ENCODE results near the gene RUVBL2.
"Not testable (repeated sequence)": the region's sequence is repeated elsewhere in the genome, so short reads cannot be mapped to it uniquely, and the experiment has no call there.

RUVBL2 gene

DNA sequence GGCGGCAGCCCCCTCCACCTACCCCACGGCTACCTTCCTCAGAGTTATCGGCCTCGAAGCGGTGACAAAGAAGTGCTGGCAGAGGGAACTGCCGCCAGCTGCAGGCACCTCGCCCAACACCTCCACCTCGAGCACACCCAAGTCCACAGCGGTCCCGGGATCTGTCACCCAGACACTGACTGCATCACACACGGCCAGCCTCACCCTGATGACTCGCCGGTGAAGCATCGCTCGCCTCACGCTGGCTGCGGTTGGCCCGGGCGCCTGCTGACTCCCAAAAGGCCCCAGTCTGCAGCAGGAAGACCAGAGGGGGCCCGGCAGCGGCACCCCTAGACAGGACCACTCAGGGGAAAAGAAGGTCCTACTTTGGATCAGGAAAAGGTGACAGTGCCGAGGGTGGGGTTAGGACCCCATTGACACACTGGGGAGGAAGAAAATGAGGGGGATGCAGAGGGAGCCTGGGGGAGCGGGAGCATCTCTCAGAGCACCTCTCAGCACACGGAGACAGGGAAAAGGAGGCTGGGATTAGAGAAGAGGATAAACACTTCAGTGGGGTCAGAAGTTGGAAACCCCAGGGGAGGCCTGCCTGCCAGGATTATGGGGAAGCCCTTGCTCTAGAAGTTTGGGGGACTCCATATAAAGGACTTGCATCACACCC is 56.8 kb downstream of the RUVBL2 start:
- not testable (repeated sequence) for DNase-seq

DNA sequence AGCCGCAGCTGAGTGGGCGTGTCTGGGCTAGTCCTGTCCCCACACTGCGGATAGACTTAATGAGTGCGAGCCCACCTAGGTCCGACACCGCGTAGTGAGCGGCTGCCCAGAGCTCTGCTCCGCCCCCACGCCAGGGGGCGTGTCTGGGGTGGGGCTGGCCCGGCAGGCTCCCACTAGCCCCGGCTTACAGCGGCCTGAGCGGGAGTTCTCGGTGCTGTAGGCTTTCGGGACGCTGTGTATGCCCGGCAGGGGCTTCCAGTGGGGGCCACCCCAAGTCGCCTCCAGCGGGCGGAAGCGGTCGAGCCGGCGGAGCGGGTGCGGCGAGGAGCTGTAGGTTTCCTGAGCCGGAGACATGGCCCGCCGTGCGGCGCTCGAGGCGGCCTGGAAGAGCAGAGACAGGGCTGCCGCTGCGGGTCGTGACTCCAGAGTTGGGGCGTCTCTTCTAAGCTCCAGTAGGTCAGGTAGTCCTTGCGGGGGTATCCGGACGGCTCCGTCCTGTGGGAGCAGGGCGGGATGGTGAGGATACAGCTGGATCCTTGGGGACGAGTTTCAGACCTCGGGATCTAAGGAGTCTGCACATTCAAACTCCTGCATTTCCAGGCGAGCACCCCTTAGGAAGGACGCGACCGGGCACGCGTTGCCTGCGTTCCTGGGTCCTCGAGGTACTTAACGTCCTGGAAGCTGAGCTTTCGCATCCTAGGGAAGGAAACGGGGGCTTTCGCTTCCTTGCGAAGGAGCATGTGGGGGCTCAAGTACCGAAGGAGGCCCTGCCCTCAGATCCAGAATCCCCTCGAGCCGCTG is 62.6 kb downstream of the RUVBL2 start:
- peak; percentile 12 to 26 for DNase-seq

DNA sequence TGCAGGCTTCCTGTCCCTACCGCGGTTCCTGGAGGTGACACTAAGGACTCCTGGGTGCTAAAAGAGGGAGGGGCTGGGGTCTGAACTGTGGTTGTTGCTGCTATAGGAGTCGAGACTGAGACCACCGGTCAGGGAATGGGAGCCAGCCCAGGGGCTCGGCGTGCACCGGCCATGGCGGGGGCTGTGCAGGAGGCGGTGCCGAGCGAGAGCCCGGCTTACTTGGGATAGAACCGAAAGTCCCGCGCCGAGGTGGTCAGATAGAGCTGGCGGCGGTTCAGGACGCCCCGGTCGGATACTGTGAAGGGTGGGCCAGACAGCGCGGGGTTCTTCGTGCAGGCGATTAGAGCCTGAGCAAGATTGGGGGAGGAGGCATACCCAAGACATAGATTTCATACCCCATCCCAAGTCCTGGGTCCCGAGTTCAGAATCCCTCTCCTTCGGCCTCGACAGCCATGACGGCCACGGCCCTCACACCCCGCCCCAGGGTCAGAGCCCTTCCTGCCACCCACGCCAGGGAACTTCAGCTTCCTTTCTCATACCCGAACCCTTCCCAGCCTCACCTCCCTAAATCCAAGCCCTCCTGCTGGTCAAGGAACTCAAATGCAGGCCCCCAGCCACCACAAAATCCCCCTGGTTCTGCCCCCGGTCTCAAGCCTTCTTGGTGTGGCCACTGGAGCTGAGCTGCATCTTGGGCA is 63.4 kb downstream of the RUVBL2 start:
- not testable (repeated sequence) for DNase-seq

DNA sequence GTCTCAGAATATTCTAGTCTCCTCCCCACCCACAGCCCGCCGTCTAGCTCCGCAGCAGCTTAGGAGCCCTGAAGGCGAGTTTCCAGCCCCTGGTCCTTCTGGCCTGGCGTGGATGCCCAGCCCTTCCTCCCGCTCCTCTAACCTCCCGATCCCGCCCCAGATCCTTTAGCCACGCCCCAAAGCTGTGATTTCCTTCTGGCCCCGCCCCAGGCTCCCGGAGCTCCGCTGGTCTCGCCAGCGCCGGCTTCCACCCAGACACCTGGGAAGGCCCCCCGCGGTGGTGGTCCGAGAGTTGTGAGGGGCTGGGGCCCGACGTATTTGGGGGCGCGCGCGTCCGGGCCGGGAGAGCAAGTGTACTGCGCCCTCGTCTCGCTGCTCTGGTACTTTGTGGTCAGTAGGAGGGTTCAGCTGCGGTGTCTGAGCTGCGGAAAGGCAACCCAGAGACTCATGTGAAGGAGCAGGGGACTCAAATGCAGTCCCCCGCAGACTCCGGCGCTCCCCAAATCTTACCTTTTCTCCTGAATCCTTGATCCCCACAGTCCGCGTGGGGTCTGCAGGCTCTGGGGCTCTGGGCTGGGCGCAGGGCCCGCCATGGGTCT is 64.0 kb downstream of the RUVBL2 start, which contains the start of gene CGB7:
TSS of gene CGB7 (minus strand) at position 114 of the 599 bp plus-strand sequence. CDS start 2,374 bp downstream, outside the sequence.
- no peak for DNase-seq

DNA sequence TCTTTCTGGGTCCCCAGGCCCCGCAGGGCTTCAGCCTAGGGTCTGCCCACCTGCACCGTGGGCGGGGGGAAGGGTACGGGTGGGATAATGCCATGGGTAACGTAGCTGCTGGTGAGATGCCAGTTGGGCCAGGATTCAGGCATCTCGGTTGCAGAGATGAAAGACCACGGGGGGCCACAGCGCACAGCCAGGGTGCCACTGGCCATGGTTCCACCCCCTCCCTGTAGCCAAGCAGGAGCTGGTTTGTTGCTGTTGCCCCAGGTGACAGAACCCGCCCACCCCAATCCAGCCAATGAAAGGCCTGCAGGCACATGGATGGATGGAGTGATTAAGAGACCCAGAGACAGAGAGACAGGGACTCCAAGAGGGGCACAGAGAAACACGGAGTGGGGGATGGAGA is 64.9 kb downstream of the RUVBL2 start:
- DNase-seq: no peak

DNA sequence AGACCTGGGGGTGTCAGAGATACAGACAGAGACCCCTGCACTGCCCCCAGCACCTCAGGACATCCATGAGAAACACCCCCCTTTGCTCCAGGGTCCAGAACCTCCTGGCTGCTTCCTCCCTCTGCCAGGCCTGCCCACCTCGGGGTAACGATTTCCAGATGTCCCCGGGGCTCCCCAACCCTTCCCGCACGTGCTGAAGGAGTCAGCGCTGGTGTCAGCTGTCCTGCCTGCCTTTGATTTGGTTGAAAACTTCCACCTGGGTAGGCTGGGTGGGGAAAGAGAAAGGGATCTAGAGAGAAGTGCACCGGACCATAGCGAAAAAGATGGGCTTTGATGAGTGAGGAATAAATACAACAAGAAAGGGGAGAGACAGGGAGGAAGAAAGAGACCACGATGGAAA is 65.4 kb downstream of the RUVBL2 start:
- no peak for DNase-seq

DNA sequence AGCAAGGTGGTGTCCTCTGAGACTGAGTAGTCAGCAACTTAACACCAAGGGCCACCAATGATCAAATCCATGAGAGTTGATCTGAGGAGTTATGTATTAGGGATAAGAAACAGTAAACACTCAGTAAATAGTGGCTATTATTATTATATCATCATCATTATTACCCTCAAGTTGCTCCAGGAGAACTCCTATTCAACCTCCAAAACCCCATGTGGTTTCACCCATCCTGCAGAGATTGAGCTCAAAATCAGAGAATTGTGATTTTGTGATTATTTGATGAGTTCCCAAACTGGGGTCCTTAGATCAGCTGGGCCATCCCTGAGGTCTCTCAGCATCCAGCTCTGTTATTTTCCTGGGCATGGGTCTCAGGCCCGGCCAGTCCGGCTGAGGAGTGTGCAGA is 67.3 kb downstream of the RUVBL2 start:
- no peak for DNase-seq

DNA sequence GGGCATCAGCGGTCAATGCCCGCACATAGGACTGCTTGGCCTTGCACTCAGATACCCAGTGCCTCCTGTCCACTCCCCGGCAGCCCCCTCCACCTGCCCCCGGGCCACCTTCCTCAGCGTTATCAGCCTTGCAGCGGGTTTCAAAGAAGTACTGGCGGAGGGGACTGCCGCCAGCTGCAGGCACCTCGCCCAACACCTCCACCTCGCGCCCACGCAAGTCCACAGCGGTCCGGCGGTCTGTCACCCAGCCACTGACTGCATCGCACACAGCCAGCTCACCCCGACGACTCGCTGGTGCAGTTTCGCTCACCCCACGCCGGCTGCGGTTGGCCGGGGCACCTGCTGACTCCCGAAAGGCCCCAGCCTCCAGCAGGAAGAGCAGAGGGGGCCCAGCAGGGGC is 67.8 kb downstream of the RUVBL2 start:
- DNase-seq: no peak

DNA sequence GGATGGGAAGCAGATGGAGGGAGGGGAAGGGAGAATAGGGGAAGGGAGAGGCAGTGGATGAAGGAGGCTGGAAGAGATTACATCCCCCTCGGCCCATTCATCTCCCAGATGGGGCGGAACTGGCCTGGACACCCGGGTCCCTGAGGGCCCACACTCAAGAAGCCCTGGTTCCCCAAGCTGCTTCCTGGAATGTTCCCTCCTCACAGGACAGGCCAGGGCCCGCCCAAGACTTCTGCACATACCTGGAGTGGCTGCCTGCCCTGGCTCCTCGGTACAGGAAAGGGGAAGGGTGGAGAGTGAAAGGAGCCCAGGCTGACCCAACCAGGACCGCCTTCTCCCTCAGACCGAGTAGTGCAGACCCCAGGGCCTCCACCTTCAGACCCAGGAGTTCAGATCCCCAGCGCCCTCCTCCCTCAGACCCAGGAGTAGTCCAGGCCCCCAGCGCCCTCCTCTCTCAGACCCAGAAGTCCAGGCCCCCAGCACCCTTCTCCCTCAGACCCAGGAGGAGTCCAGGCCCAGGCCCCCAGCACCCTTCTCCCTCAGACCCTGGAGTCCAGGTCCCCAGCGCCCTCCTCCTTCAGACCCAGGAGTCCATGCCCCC is 70.4 kb downstream of the RUVBL2 start:
- no peak for DNase-seq

DNA sequence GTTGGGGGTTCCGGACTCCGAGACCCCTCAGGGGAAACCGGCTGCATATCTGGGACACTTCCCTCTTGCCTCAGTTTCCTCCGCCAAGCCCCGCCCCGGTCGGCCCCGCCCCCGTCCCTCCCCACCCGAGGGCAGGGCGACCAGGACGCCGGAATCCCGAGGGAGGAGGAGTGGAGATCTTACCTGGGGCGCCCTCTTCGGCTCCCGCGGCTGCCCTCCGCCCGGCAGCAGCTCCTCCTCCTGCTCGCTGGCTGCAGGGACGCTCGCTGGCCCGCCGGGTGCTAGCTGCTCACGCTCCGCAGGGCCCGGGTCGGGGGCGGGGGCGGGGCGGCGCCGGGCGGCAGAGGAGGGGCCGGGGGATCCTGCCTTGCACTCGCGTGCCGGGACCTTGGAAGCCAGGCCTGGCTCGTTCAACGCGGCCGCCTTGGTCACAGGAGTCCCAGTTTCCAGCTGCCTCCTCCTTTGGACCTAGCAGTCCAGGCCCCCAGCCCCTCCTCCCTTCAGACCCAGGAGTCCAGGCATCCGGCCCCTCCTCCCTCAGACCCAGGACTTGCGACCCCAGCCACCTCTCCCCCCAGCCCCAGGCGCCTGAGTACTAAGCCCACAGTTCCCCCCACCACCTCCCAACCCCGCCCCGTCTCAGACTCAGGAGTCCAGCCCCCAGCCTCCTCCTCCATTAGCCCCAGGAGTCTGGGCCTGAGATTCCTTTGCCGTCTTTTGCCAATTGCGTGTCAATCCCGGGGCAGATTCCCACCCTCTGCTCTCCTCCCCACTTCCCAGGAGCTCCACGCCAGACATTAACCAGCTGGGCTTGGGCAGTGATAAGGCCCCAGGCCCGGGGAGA is 71.3 kb downstream of the RUVBL2 start, which contains the start of gene NTF4:
TSS of gene NTF4 (minus strand) at position 51 of the 844 bp plus-strand sequence. CDS start 2,821 bp downstream, outside the sequence.
- no peak for DNase-seq

Measured in Kasumi-1 (cell line).